ENCODE measurements around the gene MPPE1.
"Not testable (repeated sequence)": the region's sequence is repeated elsewhere in the genome, so short reads cannot be mapped to it uniquely, and the experiment has no call there.

The MPPE1 gene

GRCh38 chr18:11908182-11909060 is at the start of gene MPPE1:
Gene MPPE1 (minus strand): TSS chr18:11908317. CDS start chr18:11897264, 11,053 bp downstream.
- DNase-seq (ENCODE audit: low read depth), result peak; percentile 77

GRCh38 chr18:11957636-11958035 is 49.5 kb upstream of the MPPE1 start:
- no peak for DNase-seq (ENCODE audit: low read depth)

GRCh38 chr18:11956371-11957308 is 48.5 kb upstream of the MPPE1 start:
- no peak for DNase-seq (ENCODE audit: low read depth)

- DNase-seq (ENCODE audit: low read depth), result no peak
These were observed 47.3 kb upstream of the MPPE1 start for GRCh38 chr18:11955239-11956029.

GRCh38 chr18:11953113-11953512 is 45.0 kb upstream of the MPPE1 start:
- no peak for DNase-seq (ENCODE audit: low read depth)

- no peak for DNase-seq (ENCODE audit: low read depth)
These were observed 43.3 kb upstream of the MPPE1 start for GRCh38 chr18:11951390-11951851.

GRCh38 chr18:11950824-11951223 is 42.7 kb upstream of the MPPE1 start:
- no peak for DNase-seq (ENCODE audit: low read depth)

- DNase-seq (ENCODE audit: low read depth), result no peak
These were observed 40.9 kb upstream of the MPPE1 start for GRCh38 chr18:11948852-11949523.

GRCh38 chr18:11947214-11948191 is 39.4 kb upstream of the MPPE1 start:
- peak; percentile 23 for DNase-seq (ENCODE audit: low read depth)

GRCh38 chr18:11946756-11947155 is 38.6 kb upstream of the MPPE1 start:
- DNase-seq (ENCODE audit: low read depth), result no peak

- DNase-seq (ENCODE audit: low read depth), result not testable (repeated sequence)
These were observed 37.9 kb upstream of the MPPE1 start for GRCh38 chr18:11945834-11946659.

- no peak for DNase-seq (ENCODE audit: low read depth)
These were observed 36.7 kb upstream of the MPPE1 start for GRCh38 chr18:11944786-11945185.

GRCh38 chr18:11944252-11944651 is 36.1 kb upstream of the MPPE1 start:
- no peak for DNase-seq (ENCODE audit: low read depth)

- DNase-seq (ENCODE audit: low read depth), result no peak
These were observed 35.4 kb upstream of the MPPE1 start for GRCh38 chr18:11943551-11943950.

GRCh38 chr18:11940956-11941355 is 32.8 kb upstream of the MPPE1 start:
- no peak for DNase-seq (ENCODE audit: low read depth)

- peak; percentile 65 for DNase-seq (ENCODE audit: low read depth)
These were observed 29.9 kb upstream of the MPPE1 start for GRCh38 chr18:11937874-11938478.

GRCh38 chr18:11932393-11932792 is 24.3 kb upstream of the MPPE1 start:
- no peak for DNase-seq (ENCODE audit: low read depth)

- DNase-seq (ENCODE audit: low read depth), result no peak
These were observed 19.4 kb upstream of the MPPE1 start for GRCh38 chr18:11927497-11927896.
